Tibial nerve (tissue), 4 donors: ENCODE results near the gene KREMEN1.

ENCODE experiments used
- EP300 ChIP-seq, 2 donors: sonication (generic); formaldehyde crosslinking; IDR thresholded peaks; one replicate each; pipeline ENCODE4 v1.6.1; 2017; ENCODE audit warnings: antibody characterized with exemption in 2 of 2, mild to moderate bottlenecking in 1 of 2
- TF ChIP-seq, protein P1 (sequence below), 5 experiments: fragments of 200-600 bp in 3 of 5; fragments of 450-650 bp in 2 of 5; sonication (generic) in 3 of 5; IDR thresholded peaks; one replicate each; pipeline ENCODE4 v1.5.1; 2016 to 2019; ENCODE audit warnings: antibody characterized with exemption in 5 of 5, mild to moderate bottlenecking in 3 of 5, moderate library complexity in 2 of 5

DNA sequence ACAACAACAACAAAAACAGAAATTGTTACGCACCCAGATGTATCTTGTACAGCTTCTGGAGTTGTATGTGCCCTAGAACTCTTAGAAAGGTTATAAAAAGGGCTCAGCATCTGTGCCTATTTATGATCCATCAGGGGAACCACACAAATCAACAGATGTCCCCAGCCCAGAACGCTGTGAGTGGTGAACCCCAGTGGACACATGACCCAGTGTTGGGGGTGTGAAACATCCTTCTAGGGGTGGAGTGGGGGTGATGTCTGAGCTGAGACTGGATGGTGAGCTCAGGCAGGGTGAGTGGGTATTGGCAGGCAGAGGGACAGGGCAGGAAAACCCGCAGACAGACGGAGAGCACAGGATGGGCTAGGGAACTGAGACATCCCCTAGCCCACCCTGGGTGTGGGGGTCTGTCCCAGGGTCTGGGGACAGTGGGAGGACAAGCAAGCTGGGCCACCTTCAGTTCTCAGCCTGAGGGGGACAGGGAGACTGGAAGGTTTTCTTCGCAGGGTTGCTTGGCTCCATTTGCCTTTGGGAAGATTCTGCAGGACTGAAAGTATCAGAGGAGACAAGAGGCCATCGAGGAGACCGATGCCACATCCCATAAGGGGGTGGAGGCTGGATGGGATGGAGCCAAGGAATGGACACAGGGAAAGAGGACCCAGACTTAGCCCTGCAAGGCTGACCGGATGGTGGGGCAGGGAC lies 127.0 kb downstream of the KREMEN1 start:
- TF ChIP-seq, protein P1, sequence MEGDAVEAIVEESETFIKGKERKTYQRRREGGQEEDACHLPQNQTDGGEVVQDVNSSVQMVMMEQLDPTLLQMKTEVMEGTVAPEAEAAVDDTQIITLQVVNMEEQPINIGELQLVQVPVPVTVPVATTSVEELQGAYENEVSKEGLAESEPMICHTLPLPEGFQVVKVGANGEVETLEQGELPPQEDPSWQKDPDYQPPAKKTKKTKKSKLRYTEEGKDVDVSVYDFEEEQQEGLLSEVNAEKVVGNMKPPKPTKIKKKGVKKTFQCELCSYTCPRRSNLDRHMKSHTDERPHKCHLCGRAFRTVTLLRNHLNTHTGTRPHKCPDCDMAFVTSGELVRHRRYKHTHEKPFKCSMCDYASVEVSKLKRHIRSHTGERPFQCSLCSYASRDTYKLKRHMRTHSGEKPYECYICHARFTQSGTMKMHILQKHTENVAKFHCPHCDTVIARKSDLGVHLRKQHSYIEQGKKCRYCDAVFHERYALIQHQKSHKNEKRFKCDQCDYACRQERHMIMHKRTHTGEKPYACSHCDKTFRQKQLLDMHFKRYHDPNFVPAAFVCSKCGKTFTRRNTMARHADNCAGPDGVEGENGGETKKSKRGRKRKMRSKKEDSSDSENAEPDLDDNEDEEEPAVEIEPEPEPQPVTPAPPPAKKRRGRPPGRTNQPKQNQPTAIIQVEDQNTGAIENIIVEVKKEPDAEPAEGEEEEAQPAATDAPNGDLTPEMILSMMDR (IDR thresholded peaks at IDR 0.05): no peak
- no peak for TF ChIP-seq EP300 (IDR thresholded peaks at IDR 0.05)
